Liver (tissue), 9 donors: Measurements from ENCODE around the gene SELENOI. TPM values are rescaled to one million over a fixed set of nuclear protein-coding genes. Genes with fewer than 3 reads are reported as not detected.

Experiments
- DNase-seq: peaks from one replicate; pipeline ENCODE4 v3.0.0-alpha.2; 2017; ENCODE audit warnings: low spot score
- H3K27ac ChIP-seq, 2 donors: one replicate each; pipeline ENCODE4 v1.7.0; 2013; ENCODE audit warnings: inconsistent platforms in 2 of 2, low read length in 2 of 2, control low read depth in 1 of 2, low read depth in 1 of 2, mild to moderate bottlenecking in 1 of 2
- H3K27me3 ChIP-seq, 4 donors: one replicate each; pipeline versions ENCODE4 v1.6.1 to v1.7.0; 2013; ENCODE audit warnings: low read length in 3 of 4, inconsistent platforms in 1 of 4, mild to moderate bottlenecking in 1 of 4, moderate library complexity in 1 of 4; ENCODE audit not compliant: control insufficient read depth in 4 of 4, insufficient read depth in 4 of 4
- H3K36me3 ChIP-seq, 4 donors: one replicate each; pipeline versions ENCODE4 v1.6.1 to v1.7.0; 2013; ENCODE audit warnings: low read length in 3 of 4, mild to moderate bottlenecking in 3 of 4, low read depth in 1 of 4, moderate library complexity in 1 of 4; ENCODE audit not compliant: control insufficient read depth in 4 of 4, insufficient read depth in 3 of 4
- H3K4me1 ChIP-seq, 4 donors: one replicate each; pipeline versions ENCODE4 v1.6.1 to v1.7.0; 2013; ENCODE audit warnings: low read length in 3 of 4, mild to moderate bottlenecking in 3 of 4, moderate library complexity in 1 of 4; ENCODE audit not compliant: control insufficient read depth in 4 of 4, insufficient read depth in 4 of 4
- H3K4me3 ChIP-seq, 3 donors: one replicate each; pipeline versions ENCODE4 v1.6.1 to v1.7.0; 2013; ENCODE audit warnings: low read length in 3 of 3, control low read depth in 1 of 3, low read depth in 1 of 3, mild to moderate bottlenecking in 1 of 3
- H3K9ac ChIP-seq, 2 donors: one replicate each; pipeline ENCODE4 v1.7.0; 2013; ENCODE audit warnings: low read length in 2 of 2, mild to moderate bottlenecking in 2 of 2, moderate library complexity in 2 of 2, control low read depth in 1 of 2, low read depth in 1 of 2
- H3K9me3 ChIP-seq, 4 donors: one replicate each; pipeline versions ENCODE4 v1.6.1 to v1.7.0; 2013; ENCODE audit warnings: low read length in 3 of 4; ENCODE audit not compliant: control insufficient read depth in 4 of 4
- ATF3 ChIP-seq: IDR thresholded peaks from 2 replicates; pipeline ENCODE4 v1.6.1; 2016; ENCODE audit warnings: antibody characterized with exemption
- CTCF ChIP-seq: fragments of 150-350 bp; IDR thresholded peaks from 2 replicates; pipeline ENCODE4 v1.5.1; 2017; ENCODE audit warnings: improper control_type of control experiment, low read depth, low read length; ENCODE audit not compliant: missing input control
- EGR1 ChIP-seq, 2 donors: IDR thresholded peaks; 2 replicates each; pipeline ENCODE4 v1.6.1; 2016 to 2018; ENCODE audit warnings: antibody characterized with exemption in 2 of 2, low read depth in 2 of 2
- FOXA2 ChIP-seq: IDR thresholded peaks from 2 replicates; pipeline ENCODE4 v1.6.1; 2016; ENCODE audit warnings: antibody characterized with exemption
- GABPA ChIP-seq, 2 donors: IDR thresholded peaks in 1 of 2; conservative IDR thresholded peaks in 1 of 2; 2 replicates each; pipeline ENCODE4 v1.6.1; 2016; ENCODE audit warnings: antibody characterized with exemption in 2 of 2, mild to moderate bottlenecking in 1 of 2, moderate library complexity in 1 of 2
- HNF4A ChIP-seq, 2 donors: conservative IDR thresholded peaks; 2 replicates each; pipeline ENCODE4 v1.6.1; 2016; ENCODE audit warnings: antibody characterized with exemption in 2 of 2, mild to moderate bottlenecking in 2 of 2
- HNF4G ChIP-seq: IDR thresholded peaks from 2 replicates; pipeline ENCODE4 v1.6.1; 2016; ENCODE audit warnings: antibody characterized with exemption
- JUND ChIP-seq, 2 donors: IDR thresholded peaks; 2 replicates each; pipeline ENCODE4 v1.6.1; 2016; ENCODE audit warnings: antibody characterized with exemption in 2 of 2
- RAD21 ChIP-seq, 2 donors: IDR thresholded peaks; 2 replicates each; pipeline ENCODE4 v1.6.1; 2016; ENCODE audit warnings: antibody characterized with exemption in 2 of 2, mild to moderate bottlenecking in 2 of 2
- YY1 ChIP-seq: IDR thresholded peaks from 2 replicates; pipeline ENCODE4 v1.6.1; 2016; ENCODE audit warnings: antibody characterized with exemption, mild to moderate bottlenecking
- ZBTB33 ChIP-seq: IDR thresholded peaks from 2 replicates; pipeline ENCODE4 v1.6.1; 2016; ENCODE audit warnings: antibody characterized with exemption
- WGBS: extraction: QIAGEN DNeasy Blood & Tissue Kit; methylation state at CpG from one replicate; pipeline ENCODE4 v1.1.7; 2013; 5-methylcytosine and 5-hydroxymethylcytosine counted together
- polyA plus RNA-seq, 2 donors: library from polyadenylated mRNA; stranded (reverse) in 1 of 2; unstranded in 1 of 2; fragments of 200-250 nt in 1 of 2; fragments of >200 nt in 1 of 2; fragmentation: Nextera tagmentation in 1 of 2; extraction: Ambion mirVana in 1 of 2; gene quantifications; one replicate each; pipeline versions ENCODE4 v1.2.1 to v1.2.3, GENCODE V29; 2013 to 2015
- total RNA-seq, 2 donors: library from RNA; depleted of rRNA; stranded (reverse); fragments of >200 nt; gene quantifications; one replicate each; pipeline ENCODE4 v1.2.3, GENCODE V29; 2014
- donor health status: healthy.
- donor health status: healthy.
- donor health status: healthy.
- donor health status: healthy.
- donor health status: healthy.

Gene SELENOI
- total and polyA plus RNA-seq, 4 donors = 6.2 to 55.9 (median 17.5) TPM

- H3K27me3 ChIP-seq = no peaks in the 10 kb centered on the region
- H3K4me1 ChIP-seq = no peaks in the 10 kb centered on the region
- no peak for TF ChIP-seq GABPA (IDR thresholded peaks at IDR 0.05 in 1 of 2, conservative IDR thresholded peaks at IDR 0.05 in 1 of 2)
- TF ChIP-seq YY1 = no peak
- no peak for TF ChIP-seq HNF4A (conservative IDR thresholded peaks at IDR 0.05)
- no peak for TF ChIP-seq RAD21 (IDR thresholded peaks at IDR 0.05)
- 89% methylated on average over 9 of the region's 9 CpGs for WGBS
- no peaks in the 10 kb centered on the region for H3K9me3 ChIP-seq
- no peak overlapping the region for H3K27ac ChIP-seq
- DNase-seq = no peak
- no peak overlapping the region for H3K4me3 ChIP-seq
- H3K36me3 ChIP-seq = no peaks in the 10 kb centered on the region
- H3K9ac ChIP-seq = no peak overlapping the region
These were observed 33.5 kb upstream of the SELENOI start for GRCh38 chr2:26312471-26312870.

GRCh38 chr2:26313446-26313845 lies 32.5 kb upstream of the SELENOI start:
- Histone ChIP-seq H3K27me3 (no peaks in the 10 kb centered on the region), H3K9ac (no peak overlapping the region), H3K4me1 (no peaks in the 10 kb centered on the region), H3K36me3 (no peaks in the 10 kb centered on the region), H3K4me3 (no peak overlapping the region), H3K9me3 (no peaks in the 10 kb centered on the region), H3K27ac (no peak overlapping the region)
- 93% methylated on average over 12 of the region's 12 CpGs for WGBS
- DNase-seq = no peak
- no peak for TF ChIP-seq RAD21 (IDR thresholded peaks at IDR 0.05)
- no peak for TF ChIP-seq JUND (IDR thresholded peaks at IDR 0.05)
- TF ChIP-seq GABPA (IDR thresholded peaks at IDR 0.05 in 1 of 2, conservative IDR thresholded peaks at IDR 0.05 in 1 of 2) = no peak
- no peak for TF ChIP-seq EGR1 (IDR thresholded peaks at IDR 0.05; ENCODE audit: low read depth in 2 of 2)
- no peak for TF ChIP-seq HNF4G
- no peak for TF ChIP-seq YY1
- no peak for TF ChIP-seq ZBTB33
- TF ChIP-seq FOXA2 = no peak
- no peak for TF ChIP-seq CTCF
- no peak for TF ChIP-seq ATF3

- no peak overlapping the region for H3K9ac ChIP-seq
- no peaks in the 10 kb centered on the region for H3K36me3 ChIP-seq
- TF ChIP-seq RAD21 (IDR thresholded peaks at IDR 0.05) (peak in 1 of 2 donors; percentile 24), HNF4G (no peak)
- H3K27me3 ChIP-seq = no peaks in the 10 kb centered on the region
- no peak overlapping the region for H3K27ac ChIP-seq
- DNase-seq = no peak
- 82% methylated on average over 8 of the region's 8 CpGs for WGBS
- H3K4me3 ChIP-seq = no peak overlapping the region
- no peaks in the 10 kb centered on the region for H3K4me1 ChIP-seq
- no peaks in the 10 kb centered on the region for H3K9me3 ChIP-seq
These were observed 31.7 kb upstream of the SELENOI start for GRCh38 chr2:26314243-26314642.
